HepG2 (cell line): Measurements from ENCODE around the gene LSM10. TPM values are rescaled to one million over a fixed set of nuclear protein-coding genes. Genes with fewer than 3 reads are reported as not detected.

Source experiments
- ARNT ChIP-seq: fragments of 450-650 bp; IDR thresholded peaks from 2 replicates; pipeline ENCODE4 v1.6.1; 2017
- ATAD3A ChIP-seq: sonication (generic); formaldehyde crosslinking; IDR thresholded peaks from 2 replicates; pipeline ENCODE4 v1.4.0; 2020; ENCODE audit warnings: missing genetic modification reagents
- BCLAF1 ChIP-seq: fragments of 450-650 bp; IDR thresholded peaks from 2 replicates; pipeline ENCODE4 v1.6.1; 2017; ENCODE audit warnings: mild to moderate bottlenecking
- BORCS8-MEF2B ChIP-seq: sonication (generic); formaldehyde crosslinking; IDR thresholded peaks from 2 replicates; pipeline ENCODE4 v1.8.0; 2022; ENCODE audit warnings: mild to moderate bottlenecking, missing genetic modification reagents
- CC2D1A ChIP-seq: sonication (generic); formaldehyde crosslinking; IDR thresholded peaks from 2 replicates; pipeline ENCODE4 v1.8.1; 2023; ENCODE audit warnings: mild to moderate bottlenecking, missing genetic modification reagents
- CCAR2 ChIP-seq: fragments of 200-400 bp; formaldehyde crosslinking; optimal IDR thresholded peaks from 2 replicates; pipeline ENCODE3; 2018; ENCODE audit warnings: low read depth, mild to moderate bottlenecking, low read length, moderate library complexity
- GTF3A ChIP-seq: sonication (generic); formaldehyde crosslinking; conservative IDR thresholded peaks from 2 replicates; pipeline ENCODE4 v1.4.0; 2020; ENCODE audit warnings: mild to moderate bottlenecking, missing genetic modification reagents
- HMG20B ChIP-seq: conservative IDR thresholded peaks from 2 replicates; pipeline ENCODE4 v1.6.1; 2016; ENCODE audit warnings: missing genetic modification reagents, missing compliant biosample characterization
- HOXD1 ChIP-seq: sonication (generic); formaldehyde crosslinking; IDR thresholded peaks from 2 replicates; pipeline ENCODE4 v1.5.0; 2020; ENCODE audit warnings: missing genetic modification reagents
- IRF2 ChIP-seq: IDR thresholded peaks from 2 replicates; pipeline ENCODE4 v1.6.1; 2018; ENCODE audit warnings: missing genetic modification reagents, missing compliant biosample characterization
- MAFK ChIP-seq, 2 experiments: IDR thresholded peaks in 1 of 2; conservative IDR thresholded peaks in 1 of 2; 2 replicates each; pipeline ENCODE4 v1.6.1; 2011; ENCODE audit warnings: improper control_type of control experiment in 2 of 2, low read length in 2 of 2
- NFKB2 ChIP-seq: sonication (generic); formaldehyde crosslinking; IDR thresholded peaks from 2 replicates; pipeline ENCODE4 v1.4.0; 2020; ENCODE audit warnings: missing genetic modification reagents, borderline replicate concordance
- NR0B2 ChIP-seq: sonication (generic); formaldehyde crosslinking; IDR thresholded peaks from 2 replicates; pipeline ENCODE4 v1.4.0; 2020; ENCODE audit warnings: mild to moderate bottlenecking, missing genetic modification reagents
- POLR2A ChIP-seq, 2 experiments: IDR thresholded peaks; 2 replicates each; pipeline ENCODE4 v1.6.1; 2011; ENCODE audit warnings: low read depth in 2 of 2, low read length in 2 of 2, mild to moderate bottlenecking in 1 of 2, moderate library complexity in 1 of 2; ENCODE audit not compliant: insufficient read depth in 1 of 2
- REL ChIP-seq: sonication (generic); formaldehyde crosslinking; conservative IDR thresholded peaks from 2 replicates; pipeline ENCODE4 v1.8.0; 2022; ENCODE audit warnings: mild to moderate bottlenecking, missing genetic modification reagents, moderate library complexity
- SIN3B ChIP-seq: fragments of 150-350 bp; IDR thresholded peaks from 2 replicates; pipeline ENCODE4 v1.6.1; 2014; ENCODE audit warnings: low read length
- SMARCE1 ChIP-seq: fragments of 450-650 bp; IDR thresholded peaks from 2 replicates; pipeline ENCODE4 v1.6.1; 2017; ENCODE audit warnings: borderline replicate concordance
- TBP ChIP-seq: sonication (generic); formaldehyde crosslinking; IDR thresholded peaks from 2 replicates; pipeline ENCODE4 v1.5.0; 2020; ENCODE audit warnings: missing genetic modification reagents
- TCF12 ChIP-seq, 2 experiments: fragments of 450-650 bp in 1 of 2; sonication (generic) in 1 of 2; formaldehyde crosslinking in 1 of 2; IDR thresholded peaks; 2 replicates each; pipeline versions ENCODE4 v1.6.1 to v1.8.0; 2017 to 2022; ENCODE audit warnings: antibody characterized with exemption in 1 of 2, mild to moderate bottlenecking in 1 of 2, missing genetic modification reagents in 1 of 2, moderate library complexity in 1 of 2
- ZBTB14 ChIP-seq: sonication (generic); formaldehyde crosslinking; IDR thresholded peaks from 2 replicates; pipeline ENCODE4 v1.4.0; 2020; ENCODE audit warnings: missing genetic modification reagents
- ZFP1 ChIP-seq: IDR thresholded peaks from 2 replicates; pipeline ENCODE4 v1.6.1; 2016
- ZMAT3 ChIP-seq: sonication (generic); formaldehyde crosslinking; conservative IDR thresholded peaks from 2 replicates; pipeline ENCODE4 v1.7.0; 2021; ENCODE audit warnings: missing genetic modification reagents
- ZNF383 ChIP-seq: sonication (generic); formaldehyde crosslinking; IDR thresholded peaks from 2 replicates; pipeline ENCODE4 v1.4.0; 2020; ENCODE audit warnings: missing genetic modification reagents, mild to moderate bottlenecking, borderline replicate concordance
- ZNF563 ChIP-seq: sonication (generic); formaldehyde crosslinking; IDR thresholded peaks from 2 replicates; pipeline ENCODE4 v1.8.0; 2022; ENCODE audit warnings: mild to moderate bottlenecking, moderate library complexity, missing genetic modification reagents
- ZNF720 ChIP-seq: sonication (generic); formaldehyde crosslinking; IDR thresholded peaks from 2 replicates; pipeline ENCODE4 v1.4.0; 2020; ENCODE audit warnings: missing genetic modification reagents
- ZNF724P ChIP-seq: sonication (generic); formaldehyde crosslinking; IDR thresholded peaks from 2 replicates; pipeline ENCODE4 v1.8.0; 2022; ENCODE audit warnings: missing genetic modification reagents, borderline replicate concordance
- ZNF740 ChIP-seq: sonication (generic); formaldehyde crosslinking; IDR thresholded peaks from 2 replicates; pipeline ENCODE4 v1.4.0; 2020; ENCODE audit warnings: missing genetic modification reagents
- polyA plus RNA-seq, 8 experiments: library from polyadenylated mRNA; depleted of rRNA in 3 of 8; stranded (reverse) in 7 of 8; unstranded in 1 of 8; fragments of >200 nt; fragmentation: Illumina TruSeq in 4 of 8; extraction: Trizol in 4 of 8; gene quantifications; 2 replicates each; pipeline versions ENCODE4 v1.2.1 to v1.2.3, GENCODE V29; 2011 to 2016; ENCODE audit warnings: low read depth in 4 of 8, missing spikeins in 1 of 8, mixed read lengths in 1 of 8; ENCODE audit not compliant: insufficient read depth in 1 of 8
- total RNA-seq, 5 experiments: library from RNA; depleted of rRNA; stranded (reverse); fragments of >200 nt; fragmentation: Illumina TruSeq; extraction: Trizol; gene quantifications; 2 replicates each; pipeline ENCODE4 v1.2.3, GENCODE V29; 2016; ENCODE audit warnings: low read depth in 1 of 5

The LSM10 gene
- total and polyA plus RNA-seq, 2 of the 13 experiments (the other 11 are each of a cell fraction or from before 2014, with no cell fraction given) = 14.0 to 52.0 TPM

- TF ChIP-seq BORCS8-MEF2B (CRISPR knock-in tag) (peak; percentile 88), POLR2A (IDR thresholded peaks at IDR 0.05; ENCODE audit: insufficient read depth in 1 of 2, low read depth in 2 of 2, low read length in 2 of 2) (peak; percentile 95 to 96), ZNF383 (CRISPR knock-in tag) (no peak), HMG20B (no peak; the same call in 1 of the 2 replicates), CCAR2 (no peak), CC2D1A (CRISPR knock-in tag) (no peak), TBP (CRISPR knock-in tag) (no peak), ZNF740 (no peak), IRF2 (CRISPR knock-in tag) (peak; percentile 63; the same call in 1 of the 2 replicates), NFKB2 (peak; percentile 51; the same call in 1 of the 2 replicates), TCF12 (IDR thresholded peaks at IDR 0.05) (no peak), TCF12 (CRISPR knock-in tag; IDR thresholded peaks at IDR 0.05) (no peak), HOXD1 (CRISPR knock-in tag) (no peak), GTF3A (CRISPR knock-in tag) (no peak), NR0B2 (CRISPR knock-in tag) (no peak), ZBTB14 (0 out of 2 replicates have a peak, but pooled peaks have one; percentile 9), SIN3B (no peak), REL (CRISPR knock-in tag) (no peak), ZNF563 (CRISPR knock-in tag) (peak; percentile 62; the same call in 1 of the 2 replicates), ZMAT3 (CRISPR knock-in tag) (no peak; the same call in 1 of the 2 replicates), ARNT (no peak), BCLAF1 (no peak), ZNF720 (CRISPR knock-in tag) (no peak), MAFK (conservative IDR thresholded peaks at IDR 0.05 in 1 of 2, IDR thresholded peaks at IDR 0.05 in 1 of 2; ENCODE audit: low read length in 2 of 2) (peak; percentile 27 to 43; a peak in 2 of 4 replicates), ZFP1 (CRISPR knock-in tag) (no peak), SMARCE1 (no peak), ATAD3A (CRISPR knock-in tag) (no peak), ZNF724P (CRISPR knock-in tag) (peak; percentile 27; the same call in 1 of the 2 replicates)
Measured at GRCh38 chr1:36386265-36387140, 11.2 kb downstream of the LSM10 start (continued).
